Heart right ventricle (tissue), 16 donors: ENCODE measurements around the gene TBC1D22A. TPM values are rescaled to one million over a fixed set of nuclear protein-coding genes. Genes with fewer than 3 reads are reported as not detected.

Source experiments
- ATAC-seq, 8 donors: fragments of 200-7000 bp; cut with Tn5 transposase; one replicate each; pipeline ENCODE4 v1.9.1; 2020; ENCODE audit warnings: mild to moderate bottlenecking in 8 of 8, moderate library complexity in 8 of 8, moderate number of reproducible peaks in 1 of 8
- DNase-seq, 2 donors: peaks; one replicate each; pipeline ENCODE4 v3.0.0-alpha.2; 2020
- H3K27ac ChIP-seq, 10 donors: fragments of 200-600 bp; sonication (generic) in 2 of 10; one replicate each; pipeline versions ENCODE4 v1.5.0 to v1.8.0; 2020 to 2022; ENCODE audit warnings: mild to moderate bottlenecking in 3 of 10
- H3K27me3 ChIP-seq, 7 donors: fragments of 200-600 bp; one replicate each; pipeline ENCODE4 v1.8.0; 2021 to 2022; ENCODE audit warnings: mild to moderate bottlenecking in 2 of 7
- H3K36me3 ChIP-seq, 9 donors: fragments of 200-600 bp; sonication (generic) in 1 of 9; one replicate each; pipeline versions ENCODE4 v1.5.0 to v1.8.0; 2020 to 2022; ENCODE audit warnings: mild to moderate bottlenecking in 2 of 9
- H3K4me1 ChIP-seq, 9 donors: fragments of 200-600 bp; sonication (generic) in 1 of 9; one replicate each; pipeline versions ENCODE4 v1.5.0 to v1.8.0; 2020 to 2022; ENCODE audit warnings: mild to moderate bottlenecking in 4 of 9
- H3K4me3 ChIP-seq, 10 donors: fragments of 200-600 bp; sonication (generic) in 2 of 10; one replicate each; pipeline versions ENCODE4 v1.5.0 to v1.8.0; 2020 to 2022; ENCODE audit warnings: mild to moderate bottlenecking in 7 of 10, moderate library complexity in 2 of 10
- H3K9me3 ChIP-seq, 11 donors: fragments of 200-600 bp in 10 of 11; sonication (generic) in 2 of 11; one replicate each; pipeline versions ENCODE4 v1.5.0 to v1.8.0; 2013 to 2022; ENCODE audit warnings: mild to moderate bottlenecking in 2 of 11, control low read depth in 1 of 11, moderate library complexity in 1 of 11
- WGBS, 2 donors: extraction: QIAGEN DNeasy Blood & Tissue Kit; methylation state at CpG; one replicate each; pipeline ENCODE4 v1.1.7; 2013; ENCODE audit warnings: inconsistent platforms in 1 of 2; 5-methylcytosine and 5-hydroxymethylcytosine counted together
- intact Hi-C, 10 donors: fragments of 100-400 bp; cut with DNase I; formaldehyde crosslinking; loops; one replicate each; pipeline versions ENCODE4 v1.11.1 to v1.14.2; 2022
- polyA plus RNA-seq, 2 donors: library from polyadenylated mRNA; stranded (reverse); fragments of 200-250 nt; gene quantifications; one replicate each; pipeline ENCODE4 v1.2.3, GENCODE V29; 2013
- total RNA-seq, 10 donors: library from RNA; stranded (reverse); fragmentation: NEBNext Ultra II Directional in 3 of 10; extraction: Animal tissue kit (Norgen Biotek cat#: 25700) in 3 of 10; gene quantifications; one replicate each; pipeline versions ENCODE4 v1.2.1 to v1.2.4, GENCODE V29; 2021 to 2023
- TF ChIP-seq, protein P1 (sequence below), 9 donors: fragments of 200-600 bp; sonication (generic) in 2 of 9; IDR thresholded peaks; one replicate each; pipeline versions ENCODE4 v1.5.0 to v1.8.0; 2021 to 2022; ENCODE audit warnings: antibody characterized with exemption in 9 of 9, mild to moderate bottlenecking in 5 of 9, moderate library complexity in 1 of 9
- donor health status: Arrhythmogenic right ventricular cardiomyopathy.
- donor health status: ischemic (EF 13 %, LVEDD 7.1; RV severe dilation, severe dysfunction).
- donor health status: healthy with polysubstance abuse.
- donor health status: DM: no; HTN: yes; CAD: no.
- donor health status: DM: no; HTN: no; CAD: no.
- donor health status: ischemic (EF 25% LVEDD 6.9; RV normal size, moderate dysfunction).
- donor health status: ischemic (EF 25% LVEDD 5.7; RV mildly dilated, moderate dysfunction).
- donor health status: healthy.
- donor health status: DM: yes; HTN: yes; CAD: no.
- donor health status: Ischemic cardiomyopathy.
- donor health status: ischemic (EF 35%, LVEDD 5.7; RV mildly dilated, moderate dysfunction).
- donor health status: nonischemic (EF 11% LVEDD 7.7; RV severe dilation, severe dysfunction).
- donor health status: DM: yes; HTN: yes; CAD: no.
- donor health status: PGD.
- donor health status: ischemic (EF 29% LVEDD 5.4; RV normal size, mild dysfunction).
- donor health status: nonischemic (EF 23%, LVEDD 6.1; RV moderate dilation, normal function).

The TBC1D22A gene
- total and polyA plus RNA-seq, 12 donors: 7.2 to 27.9 (median 17.9) TPM

DNA sequence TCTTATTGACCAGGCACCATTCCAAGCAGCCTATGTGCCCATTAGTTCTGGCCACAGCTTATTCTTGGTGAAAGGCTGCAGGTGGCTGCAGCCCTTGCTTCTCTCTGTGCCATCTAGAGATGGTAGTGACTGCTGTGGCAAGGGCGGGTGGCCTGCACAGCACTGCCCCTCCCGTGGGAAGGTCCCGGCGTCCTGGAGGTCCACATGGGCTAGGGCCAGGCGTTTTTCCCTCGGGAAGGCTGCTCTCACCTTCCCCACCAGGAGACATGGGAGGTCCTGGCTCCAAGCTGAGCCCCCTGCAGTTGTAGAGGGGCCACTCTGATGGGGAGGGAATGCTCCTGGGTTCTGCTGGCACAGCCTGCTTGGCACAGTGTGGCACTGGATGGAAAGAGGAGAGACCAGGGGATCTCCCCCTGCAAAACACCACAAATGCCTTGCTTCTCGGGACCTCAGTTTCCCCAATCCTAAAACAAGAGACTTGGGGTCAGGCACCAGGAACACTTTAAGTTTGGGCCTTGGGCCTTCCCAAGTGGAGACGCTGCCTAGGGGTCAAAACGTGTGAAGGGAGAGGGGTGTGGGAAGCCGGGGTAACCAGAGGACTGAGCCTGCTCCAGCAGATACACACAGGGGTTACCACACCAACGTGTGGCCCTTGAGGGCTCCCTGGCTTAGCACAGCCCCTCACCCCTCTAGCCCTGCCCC lies 10.0 kb upstream of the TBC1D22A start:
- Histone ChIP-seq H3K9me3 (peaks cover 0 to 16% (median 12%) of the 10 kb centered on the region in 11 donors), H3K27ac (peak overlapping the region in 9 of 10 donors; percentile 39 to 99 (median 94)), H3K36me3 (no peaks in the 10 kb centered on the region), H3K4me1 (peaks cover 19 to 77% (median 63%) of the 10 kb centered on the region in 9 donors), H3K4me3 (no peak overlapping the region), H3K27me3 (no peaks in the 10 kb centered on the region)
- intact Hi-C loops: no loop called here
- TF ChIP-seq, protein P1, sequence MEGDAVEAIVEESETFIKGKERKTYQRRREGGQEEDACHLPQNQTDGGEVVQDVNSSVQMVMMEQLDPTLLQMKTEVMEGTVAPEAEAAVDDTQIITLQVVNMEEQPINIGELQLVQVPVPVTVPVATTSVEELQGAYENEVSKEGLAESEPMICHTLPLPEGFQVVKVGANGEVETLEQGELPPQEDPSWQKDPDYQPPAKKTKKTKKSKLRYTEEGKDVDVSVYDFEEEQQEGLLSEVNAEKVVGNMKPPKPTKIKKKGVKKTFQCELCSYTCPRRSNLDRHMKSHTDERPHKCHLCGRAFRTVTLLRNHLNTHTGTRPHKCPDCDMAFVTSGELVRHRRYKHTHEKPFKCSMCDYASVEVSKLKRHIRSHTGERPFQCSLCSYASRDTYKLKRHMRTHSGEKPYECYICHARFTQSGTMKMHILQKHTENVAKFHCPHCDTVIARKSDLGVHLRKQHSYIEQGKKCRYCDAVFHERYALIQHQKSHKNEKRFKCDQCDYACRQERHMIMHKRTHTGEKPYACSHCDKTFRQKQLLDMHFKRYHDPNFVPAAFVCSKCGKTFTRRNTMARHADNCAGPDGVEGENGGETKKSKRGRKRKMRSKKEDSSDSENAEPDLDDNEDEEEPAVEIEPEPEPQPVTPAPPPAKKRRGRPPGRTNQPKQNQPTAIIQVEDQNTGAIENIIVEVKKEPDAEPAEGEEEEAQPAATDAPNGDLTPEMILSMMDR (IDR thresholded peaks at IDR 0.05): no peak
- ATAC-seq: no peak
- DNase-seq: no peak
- WGBS, 2 donors: 87% methylated on average over 11 of the region's 11 CpGs

DNA sequence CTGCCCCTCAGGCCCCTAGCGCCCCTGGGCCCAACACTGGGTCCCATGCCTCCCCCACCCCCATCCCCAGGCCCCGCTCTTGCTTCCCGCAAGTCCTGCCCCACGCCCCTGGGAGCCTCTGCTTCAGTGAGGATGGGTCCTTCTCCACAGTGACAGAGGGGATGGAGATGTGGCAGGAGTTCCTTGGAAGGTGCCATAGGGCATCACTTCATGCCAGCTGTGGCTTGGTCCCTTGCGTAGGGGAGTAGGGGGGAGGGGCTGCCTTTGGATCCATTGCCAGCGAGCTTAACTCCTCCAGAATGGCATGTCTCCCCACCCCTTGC lies 9.5 kb upstream of the TBC1D22A start:
- Histone ChIP-seq H3K9me3 (peaks cover 0 to 16% (median 12%) of the 10 kb centered on the region in 11 donors), H3K36me3 (no peaks in the 10 kb centered on the region), H3K4me3 (no peak overlapping the region), H3K27me3 (no peaks in the 10 kb centered on the region), H3K4me1 (peaks cover 19 to 78% (median 65%) of the 10 kb centered on the region in 9 donors), H3K27ac (peak overlapping the region; percentile 84 to 99 (median 94))
- no peak for DNase-seq
- ATAC-seq: no peak
- 94 to 95% methylated on average over 6 of the region's 6 CpGs for WGBS, 2 donors
- intact Hi-C loops: no loop called here
- TF ChIP-seq, protein P1 (IDR thresholded peaks at IDR 0.05): no peak

DNA sequence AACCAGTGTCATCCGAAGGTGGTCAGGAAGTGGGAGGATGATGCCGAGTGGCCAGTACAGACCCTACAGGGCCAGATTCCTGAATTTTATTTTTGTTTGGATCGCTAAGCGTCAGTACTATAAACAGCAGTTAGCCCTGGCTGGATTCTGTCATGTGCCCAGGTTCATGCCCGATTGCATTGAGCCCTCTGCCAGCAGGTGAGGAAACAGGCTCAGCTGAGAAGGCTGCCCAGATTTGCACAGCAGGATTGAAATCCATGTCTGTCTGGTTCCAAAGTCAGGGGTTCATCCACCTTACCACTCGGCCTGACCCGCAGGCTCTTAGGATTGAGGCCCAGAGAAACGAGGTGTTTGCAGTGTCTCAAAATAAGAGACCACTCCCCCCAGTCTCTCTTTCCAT lies 9.1 kb upstream of the TBC1D22A start:
- Histone ChIP-seq H3K27ac (peak overlapping the region; percentile 84 to 99 (median 94)), H3K4me1 (peaks cover 19 to 78% (median 68%) of the 10 kb centered on the region in 9 donors), H3K9me3 (peaks cover 0 to 16% (median 12%) of the 10 kb centered on the region in 11 donors), H3K36me3 (no peaks in the 10 kb centered on the region), H3K4me3 (peak overlapping the region in 3 of 10 donors; percentile 9 to 18 (median 11)), H3K27me3 (no peaks in the 10 kb centered on the region)
- ATAC-seq (peak in 4 of 8 donors; percentile 1 to 15 (median 9)), DNase-seq (no peak)
- intact Hi-C loops: no loop called here
- TF ChIP-seq, protein P1 (IDR thresholded peaks at IDR 0.05): no peak
- WGBS, 2 donors: 70 to 72% methylated on average over 8 of the region's 8 CpGs

DNA sequence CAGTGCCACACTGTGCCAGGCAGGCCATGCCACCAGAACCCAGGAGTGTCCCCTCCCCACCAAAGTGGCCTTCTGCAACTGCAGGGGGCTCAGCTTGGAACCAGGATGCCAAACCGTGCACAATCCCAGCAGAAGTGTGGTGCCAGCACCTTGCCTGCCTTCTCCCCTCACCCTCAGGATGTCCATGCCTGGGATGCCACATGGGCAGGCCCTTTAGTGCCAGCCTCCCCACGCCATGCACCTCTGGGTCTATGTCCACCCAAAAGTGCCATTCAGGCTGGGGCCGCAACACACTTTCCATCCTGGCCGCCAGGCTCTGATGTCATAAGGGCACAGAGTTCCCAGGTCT lies 8.7 kb upstream of the TBC1D22A start:
- H3K4me3 ChIP-seq: peak overlapping the region in 6 of 10 donors; percentile 2 to 18 (median 12)
- DNase-seq (no peak), ATAC-seq (peak in 1 of 8 donors; percentile 19)
- H3K4me1 ChIP-seq: peaks cover 19 to 78% (median 71%) of the 10 kb centered on the region in 9 donors
- intact Hi-C loops: no loop called here
- WGBS, 2 donors: 62 to 68% methylated on average over 4 of the region's 4 CpGs
- TF ChIP-seq, protein P1 (IDR thresholded peaks at IDR 0.05): no peak
- H3K27ac ChIP-seq: peak overlapping the region; percentile 84 to 99 (median 94)
- H3K9me3 ChIP-seq: peaks cover 0 to 16% (median 12%) of the 10 kb centered on the region in 11 donors
- H3K27me3 ChIP-seq: no peaks in the 10 kb centered on the region
- no peaks in the 10 kb centered on the region for H3K36me3 ChIP-seq
